AG09319 (cell line): ENCODE data around the gene PNMA6F.

Source experiments
- DNase-seq: peaks from one replicate; pipeline ENCODE4 v3.0.0-alpha.2; 2010; ENCODE audit warnings: low read depth; ENCODE audit errors: extremely low read depth
- CTCF ChIP-seq: IDR thresholded peaks from 2 replicates; pipeline ENCODE4 v1.5.1; 2011; ENCODE audit warnings: low read depth, mild to moderate bottlenecking, inconsistent platforms, low read length, moderate library complexity

Gene PNMA6F

GRCh38 chrX:153361781-153362397, 40.3 kb upstream of the PNMA6F start:
- no peak for TF ChIP-seq CTCF
- no peak for DNase-seq

DNA sequence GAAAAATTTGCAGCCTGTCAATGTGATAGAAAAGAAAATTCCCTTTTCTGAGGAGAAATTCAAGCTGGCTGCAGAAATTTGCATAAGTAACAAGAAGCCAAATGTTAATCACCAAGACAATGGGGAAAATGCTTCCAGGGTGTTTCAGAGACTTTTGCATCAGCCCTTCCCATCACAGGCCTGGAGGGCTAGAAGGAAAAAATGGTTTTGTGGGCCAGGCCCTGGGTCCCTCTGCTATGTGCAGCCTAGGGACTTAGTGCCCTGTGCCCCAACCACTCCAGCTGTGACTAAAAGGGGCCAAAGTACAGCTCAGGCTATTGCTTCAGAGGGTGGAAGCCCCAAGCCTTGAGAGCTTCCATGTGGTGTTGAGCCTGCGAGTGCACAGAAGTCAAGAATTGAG, 36.3 kb upstream of the PNMA6F start:
- no peak for TF ChIP-seq CTCF
- no peak for DNase-seq

- DNase-seq = no peak
Measured at GRCh38 chrX:153353416-153353815, 31.8 kb upstream of the PNMA6F start.

GRCh38 chrX:153352858-153353257, 31.3 kb upstream of the PNMA6F start:
- DNase-seq = no peak

More at GRCh38 chrX:153353416-153353815, 31.8 kb upstream of the PNMA6F start:
- TF ChIP-seq CTCF = no peak

DNA sequence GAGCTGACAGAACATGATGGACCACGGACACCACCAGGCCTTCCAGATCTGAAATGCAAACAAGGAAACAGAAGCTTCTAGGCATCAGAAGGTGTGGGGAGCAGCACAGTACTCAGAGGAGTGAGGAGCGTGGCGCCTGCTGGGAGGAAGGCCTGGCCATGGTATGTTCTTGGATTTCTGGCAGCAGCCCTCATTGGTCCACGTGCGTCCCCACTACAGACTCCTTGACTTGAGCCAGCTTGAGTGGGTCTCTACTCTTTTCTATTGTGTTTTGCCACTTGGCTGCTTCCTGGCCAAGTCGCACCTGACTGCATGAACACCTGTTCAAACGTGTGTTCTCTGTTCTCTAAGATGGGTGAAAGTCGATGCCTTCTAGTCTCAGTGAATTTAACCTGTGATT, 30.4 kb upstream of the PNMA6F start:
- DNase-seq = no peak

More at GRCh38 chrX:153352858-153353257, 31.3 kb upstream of the PNMA6F start:
- no peak for TF ChIP-seq CTCF

GRCh38 chrX:153349952-153350351, 28.4 kb upstream of the PNMA6F start:
- TF ChIP-seq CTCF = no peak
- DNase-seq = no peak

More for the DNA sequence above, 30.4 kb upstream of the PNMA6F start:
- no peak for TF ChIP-seq CTCF

DNA sequence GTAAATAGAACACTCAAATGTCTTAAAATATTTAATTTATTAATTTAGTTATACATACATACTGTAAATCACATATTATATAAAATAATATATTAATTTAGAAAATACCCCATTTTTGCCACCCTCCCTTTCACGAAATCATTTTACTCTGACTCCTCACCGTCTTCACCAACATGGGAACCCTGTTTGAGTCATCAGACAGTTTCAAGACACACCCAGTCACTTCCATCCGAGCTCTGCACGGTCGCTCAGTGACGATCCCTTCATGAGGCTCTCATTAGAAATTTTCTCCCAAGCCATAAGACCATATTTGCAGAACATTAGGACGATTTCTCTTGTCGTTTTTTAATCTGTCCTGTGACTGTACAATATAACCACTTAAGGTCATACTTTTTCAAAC, 26.9 kb upstream of the PNMA6F start:
- TF ChIP-seq CTCF = no peak
- no peak for DNase-seq
